MG63 (cell line): ENCODE results near the gene CXCR1. TPM values are rescaled to one million over a fixed set of nuclear protein-coding genes. Genes with fewer than 3 reads are reported as not detected.
A peak's percentile ranks its signal among the peaks of the same experiment; 100 is the strongest.

Source experiments
- DNase-seq: peaks from one replicate; pipeline ENCODE4 v3.0.0-alpha.2; 2020
- H3K27me3 ChIP-seq: fragments of 250-450 bp; sonication (Bioruptor Pico); 2 replicates; pipeline ENCODE4 v1.5.1; 2020; ENCODE audit warnings: mild to moderate bottlenecking, moderate library complexity
- H3K36me3 ChIP-seq: fragments of 250-450 bp; sonication (Bioruptor Pico); 2 replicates; pipeline ENCODE4 v1.5.1; 2020; ENCODE audit warnings: mild to moderate bottlenecking, moderate library complexity
- H3K4me3 ChIP-seq: fragments of 250-450 bp; sonication (Bioruptor Pico); 2 replicates; pipeline ENCODE4 v1.5.1; 2020; ENCODE audit warnings: mild to moderate bottlenecking, moderate library complexity
- H3K9me3 ChIP-seq: fragments of 250-450 bp; sonication (Bioruptor Pico); 2 replicates; pipeline ENCODE4 v1.5.1; 2020; ENCODE audit warnings: mild to moderate bottlenecking, moderate library complexity
- total RNA-seq: library from RNA; depleted of rRNA; stranded (reverse); fragments of >200 nt; shearing (Covaris generic); gene quantifications from 2 replicates; pipeline ENCODE4 v1.2.3, GENCODE V29; 2014; ENCODE audit warnings: low replicate concordance; rRNA removed

Gene CXCR1
- total RNA-seq, result not detected in 2 replicates

- Histone ChIP-seq H3K4me3 (no peak within 1 kb of the TSS), H3K27me3 (no peaks in the 10 kb centered on the region; the same call in none of the 2 replicates), H3K9me3 (no peaks in the 10 kb centered on the region), H3K36me3 (no peaks in the 10 kb centered on the region)
- DNase-seq, result no peak
These were observed at the start of gene CXCR1 for GRCh38 chr2:218166791-218167190. Gene CXCR1 (minus strand): TSS chr2:218166962. CDS start chr2:218165211, 1,751 bp downstream.

GRCh38 chr2:218216336-218216673 is 49.5 kb upstream of the CXCR1 start:
- Histone ChIP-seq H3K9me3 (no peaks in the 10 kb centered on the region), H3K36me3 (peaks cover 19% of the 10 kb centered on the region), H3K27me3 (no peaks in the 10 kb centered on the region), H3K4me3 (peak overlapping the region; percentile 94)
- DNase-seq, result no peak

GRCh38 chr2:218214116-218214515 is 47.4 kb upstream of the CXCR1 start:
- DNase-seq, result no peak
- H3K36me3 ChIP-seq, result peaks cover 4% of the 10 kb centered on the region; the same call in 1 of the 2 replicates
- H3K4me3 ChIP-seq, result no peak overlapping the region

GRCh38 chr2:218209078-218209477 is 42.3 kb upstream of the CXCR1 start:
- DNase-seq, result no peak
- H3K4me3 ChIP-seq, result no peak overlapping the region
- peaks cover 7% of the 10 kb centered on the region; the same call in 1 of the 2 replicates for H3K9me3 ChIP-seq
- no peaks in the 10 kb centered on the region; the same call in 1 of the 2 replicates for H3K27me3 ChIP-seq
- no peaks in the 10 kb centered on the region for H3K36me3 ChIP-seq

More at GRCh38 chr2:218214116-218214515, 47.4 kb upstream of the CXCR1 start:
- Histone ChIP-seq H3K27me3 (no peaks in the 10 kb centered on the region; the same call in 1 of the 2 replicates), H3K9me3 (peaks cover 5% of the 10 kb centered on the region; the same call in 1 of the 2 replicates)

GRCh38 chr2:218202266-218202665 is 35.5 kb upstream of the CXCR1 start:
- no peak for DNase-seq
- H3K9me3 ChIP-seq, result no peaks in the 10 kb centered on the region
- no peaks in the 10 kb centered on the region for H3K27me3 ChIP-seq
- no peaks in the 10 kb centered on the region for H3K36me3 ChIP-seq
- no peak overlapping the region for H3K4me3 ChIP-seq

GRCh38 chr2:218196974-218197373 is 30.2 kb upstream of the CXCR1 start:
- Histone ChIP-seq H3K36me3 (no peaks in the 10 kb centered on the region), H3K9me3 (no peaks in the 10 kb centered on the region), H3K27me3 (no peaks in the 10 kb centered on the region), H3K4me3 (no peak overlapping the region)
- no peak for DNase-seq

- no peaks in the 10 kb centered on the region for H3K9me3 ChIP-seq
- H3K36me3 ChIP-seq, result no peaks in the 10 kb centered on the region
- no peak for DNase-seq
- no peaks in the 10 kb centered on the region for H3K27me3 ChIP-seq
- no peak overlapping the region for H3K4me3 ChIP-seq
These were observed 28.1 kb upstream of the CXCR1 start for GRCh38 chr2:218194880-218195279.

- no peak for DNase-seq
- Histone ChIP-seq H3K4me3 (no peak overlapping the region), H3K27me3 (no peaks in the 10 kb centered on the region), H3K36me3 (no peaks in the 10 kb centered on the region), H3K9me3 (no peaks in the 10 kb centered on the region)
These were observed 26.9 kb upstream of the CXCR1 start for GRCh38 chr2:218193701-218194100.

GRCh38 chr2:218192902-218193430 is 26.2 kb upstream of the CXCR1 start:
- H3K9me3 ChIP-seq, result no peaks in the 10 kb centered on the region
- no peaks in the 10 kb centered on the region for H3K36me3 ChIP-seq
- no peaks in the 10 kb centered on the region for H3K27me3 ChIP-seq
- no peak overlapping the region for H3K4me3 ChIP-seq
- DNase-seq, result no peak

- no peaks in the 10 kb centered on the region for H3K9me3 ChIP-seq
- no peak overlapping the region for H3K4me3 ChIP-seq
- no peaks in the 10 kb centered on the region for H3K27me3 ChIP-seq
- no peaks in the 10 kb centered on the region for H3K36me3 ChIP-seq
- DNase-seq, result no peak
These were observed 21.8 kb upstream of the CXCR1 start for GRCh38 chr2:218188528-218188927.

- H3K27me3 ChIP-seq, result no peaks in the 10 kb centered on the region
- no peak for DNase-seq
- H3K4me3 ChIP-seq, result no peak overlapping the region
- H3K9me3 ChIP-seq, result no peaks in the 10 kb centered on the region
- no peaks in the 10 kb centered on the region for H3K36me3 ChIP-seq
These were observed 20.7 kb upstream of the CXCR1 start for GRCh38 chr2:218187296-218188015.

- no peak for DNase-seq
- Histone ChIP-seq H3K9me3 (no peaks in the 10 kb centered on the region), H3K36me3 (no peaks in the 10 kb centered on the region), H3K4me3 (no peak overlapping the region), H3K27me3 (no peaks in the 10 kb centered on the region)
These were observed 20.1 kb upstream of the CXCR1 start for GRCh38 chr2:218186876-218187275.

GRCh38 chr2:218186355-218186766 is 19.6 kb upstream of the CXCR1 start:
- Histone ChIP-seq H3K27me3 (no peaks in the 10 kb centered on the region), H3K9me3 (no peaks in the 10 kb centered on the region), H3K4me3 (no peak overlapping the region), H3K36me3 (no peaks in the 10 kb centered on the region)
- DNase-seq, result peak; percentile 47

- DNase-seq, result no peak
- no peaks in the 10 kb centered on the region for H3K36me3 ChIP-seq
- no peak overlapping the region for H3K4me3 ChIP-seq
- no peaks in the 10 kb centered on the region for H3K27me3 ChIP-seq
- H3K9me3 ChIP-seq, result no peaks in the 10 kb centered on the region
These were observed 17.6 kb upstream of the CXCR1 start for GRCh38 chr2:218184331-218184730.

GRCh38 chr2:218180467-218181114 is 13.8 kb upstream of the CXCR1 start:
- no peaks in the 10 kb centered on the region for H3K36me3 ChIP-seq
- no peak for DNase-seq

GRCh38 chr2:218179782-218180181 is 13.0 kb upstream of the CXCR1 start:
- Histone ChIP-seq H3K9me3 (no peaks in the 10 kb centered on the region), H3K36me3 (no peaks in the 10 kb centered on the region), H3K4me3 (no peak overlapping the region), H3K27me3 (no peaks in the 10 kb centered on the region)
- DNase-seq, result no peak

More at GRCh38 chr2:218180467-218181114, 13.8 kb upstream of the CXCR1 start:
- no peak overlapping the region for H3K4me3 ChIP-seq
- H3K27me3 ChIP-seq, result no peaks in the 10 kb centered on the region
- no peaks in the 10 kb centered on the region for H3K9me3 ChIP-seq

- Histone ChIP-seq H3K4me3 (no peak overlapping the region), H3K9me3 (no peaks in the 10 kb centered on the region)
- DNase-seq, result no peak
These were observed 6.1 kb upstream of the CXCR1 start for GRCh38 chr2:218172845-218173244.

More at GRCh38 chr2:218172845-218173244, 6.1 kb upstream of the CXCR1 start:
- Histone ChIP-seq H3K27me3 (no peaks in the 10 kb centered on the region; the same call in 1 of the 2 replicates), H3K36me3 (no peaks in the 10 kb centered on the region)
